BLaER1 treated with 17β-estradiol and CSF1 and Interleukin-3, amounts not matched to agents 10 nM and 100 nM (cell line): ENCODE measurements around the gene LEPR.
"Not testable (repeated sequence)": the region's sequence is repeated elsewhere in the genome, so short reads cannot be mapped to it uniquely, and the experiment has no call there.

ENCODE experiments used
- H3K27ac ChIP-seq, 11 experiments: shearing (Covaris generic); formaldehyde crosslinking; 2 replicates each; pipeline ENCODE4 v1.8.1; 2022
- H3K27me3 ChIP-seq, 11 experiments: shearing (Covaris generic); formaldehyde crosslinking; 2 replicates each; pipeline ENCODE4 v1.8.1; 2022
- H3K36me3 ChIP-seq, 11 experiments: shearing (Covaris generic); formaldehyde crosslinking; 2 replicates each; pipeline ENCODE4 v1.8.1; 2022
- H3K4me1 ChIP-seq, 10 experiments: shearing (Covaris generic); formaldehyde crosslinking; 2 replicates each; pipeline ENCODE4 v1.8.1; 2022
- H3K4me2 ChIP-seq, 11 experiments: shearing (Covaris generic); formaldehyde crosslinking; 2 replicates each; pipeline ENCODE4 v1.8.1; 2022
- H3K4me3 ChIP-seq, 10 experiments: shearing (Covaris generic); formaldehyde crosslinking; 2 replicates each; pipeline ENCODE4 v1.8.1; 2022
- H3K9ac ChIP-seq, 11 experiments: shearing (Covaris generic); formaldehyde crosslinking; 2 replicates each; pipeline ENCODE4 v1.8.1; 2022
- H3K9me3 ChIP-seq, 11 experiments: shearing (Covaris generic); formaldehyde crosslinking; replicated peaks in 1 of 11; 2 replicates each; pipeline ENCODE4 v1.8.1; 2022
- H4K20me1 ChIP-seq, 11 experiments: shearing (Covaris generic); formaldehyde crosslinking; 2 replicates each; pipeline ENCODE4 v1.8.1; 2022
- Cebpa-rat ChIP-seq, 11 experiments: shearing (Covaris generic); IDR thresholded peaks; 2 replicates each; pipeline ENCODE4 v1.8.1; 2022

The LEPR gene

DNA sequence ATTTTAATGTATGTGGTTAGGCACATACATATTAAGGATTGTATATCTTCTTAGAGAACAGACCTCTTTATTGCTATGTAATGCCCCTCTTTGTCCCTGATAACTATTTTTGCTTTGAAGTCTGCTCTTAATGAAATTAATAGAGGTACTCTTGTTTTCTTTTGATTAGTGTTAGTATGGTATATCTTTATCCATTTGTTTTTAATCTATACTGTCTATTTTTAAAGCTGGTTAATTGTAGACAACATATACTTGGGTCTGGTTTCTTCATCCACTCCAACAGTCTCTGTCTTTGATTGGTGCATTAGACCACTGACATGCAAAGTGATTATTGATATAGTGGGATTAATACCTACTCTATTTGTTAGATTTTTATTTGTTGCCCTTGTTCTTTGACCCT, 36.0 kb downstream of the LEPR start:
- Histone ChIP-seq H3K4me1 (no peaks in the 10 kb centered on the region), H3K9ac (no peak overlapping the region), H3K27me3 (no peaks in the 10 kb centered on the region), H4K20me1 (no peaks in the 10 kb centered on the region), H3K27ac (no peak overlapping the region), H3K36me3 (no peaks in the 10 kb centered on the region), H3K4me3 (no peak overlapping the region), H3K9me3 (peaks cover 0 to 7% (median 5%) of the 10 kb centered on the region in 11 experiments; a peak in 7 of 22 replicates), H3K4me2 (no peak overlapping the region)
- no peak for TF ChIP-seq Cebpa-rat (IDR thresholded peaks at IDR 0.05)

- Histone ChIP-seq H3K4me3 (no peak overlapping the region), H3K27ac (no peak overlapping the region), H3K4me2 (no peak overlapping the region), H3K9ac (no peak overlapping the region), H4K20me1 (no peaks in the 10 kb centered on the region), H3K27me3 (no peaks in the 10 kb centered on the region), H3K4me1 (no peaks in the 10 kb centered on the region), H3K36me3 (no peaks in the 10 kb centered on the region), H3K9me3 (peaks cover 0 to 11% (median 5%) of the 10 kb centered on the region in 11 experiments; a peak in 8 of 22 replicates)
- TF ChIP-seq Cebpa-rat (IDR thresholded peaks at IDR 0.05) = no peak
Observed at GRCh38 chr1:65457868-65458267, 37.4 kb downstream of the LEPR start.

GRCh38 chr1:65458730-65459396, 38.4 kb downstream of the LEPR start:
- no peak overlapping the region for H3K4me3 ChIP-seq
- H3K4me2 ChIP-seq = no peak overlapping the region
- H4K20me1 ChIP-seq = no peaks in the 10 kb centered on the region
- H3K27me3 ChIP-seq = no peaks in the 10 kb centered on the region
- no peak overlapping the region for H3K27ac ChIP-seq
- no peak for TF ChIP-seq Cebpa-rat (IDR thresholded peaks at IDR 0.05)
- H3K9ac ChIP-seq = no peak overlapping the region
- H3K9me3 ChIP-seq = peaks cover 0 to 17% (median 5%) of the 10 kb centered on the region in 11 experiments; a peak in 8 of 22 replicates
- H3K4me1 ChIP-seq = no peaks in the 10 kb centered on the region
- no peaks in the 10 kb centered on the region for H3K36me3 ChIP-seq

DNA sequence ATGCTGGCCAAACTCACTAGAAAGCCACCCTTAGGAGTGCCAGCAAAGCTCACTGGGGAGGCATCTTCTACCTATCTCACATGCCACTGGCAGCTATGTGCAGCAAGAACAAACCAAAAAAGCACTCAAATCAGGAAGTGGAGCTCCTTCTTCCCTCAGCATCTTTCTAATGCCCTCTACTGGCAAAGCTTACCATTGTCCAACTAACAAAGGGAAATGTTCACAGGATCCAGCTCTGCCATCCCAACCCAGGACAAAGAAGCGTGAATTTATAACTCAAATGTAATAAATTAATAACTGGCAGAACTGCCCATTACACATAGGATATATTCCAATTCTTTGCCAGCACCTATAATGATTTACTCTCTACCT, 38.9 kb downstream of the LEPR start:
- Histone ChIP-seq H3K9ac (no peak overlapping the region), H3K4me1 (no peaks in the 10 kb centered on the region), H3K27me3 (no peaks in the 10 kb centered on the region), H3K36me3 (no peaks in the 10 kb centered on the region), H3K4me2 (no peak overlapping the region), H3K9me3 (peaks cover 0 to 17% (median 5%) of the 10 kb centered on the region in 11 experiments; a peak in 8 of 22 replicates), H3K4me3 (no peak overlapping the region), H3K27ac (no peak overlapping the region), H4K20me1 (no peaks in the 10 kb centered on the region)
- TF ChIP-seq Cebpa-rat (IDR thresholded peaks at IDR 0.05) = no peak

- H3K4me2 ChIP-seq, H3K4me1 ChIP-seq: not testable (repeated sequence)
Observed at GRCh38 chr1:65465837-65466236, 45.4 kb downstream of the LEPR start.

GRCh38 chr1:65467536-65467935, 47.1 kb downstream of the LEPR start:
- Histone ChIP-seq H3K9me3 (peaks cover 0 to 15% (median 3%) of the 10 kb centered on the region in 11 experiments; a peak in 6 of 22 replicates), H3K27me3 (no peaks in the 10 kb centered on the region), H3K4me2 (no peak overlapping the region), H3K4me1 (no peaks in the 10 kb centered on the region), H3K4me3 (no peak overlapping the region), H3K27ac (no peak overlapping the region), H3K36me3 (no peaks in the 10 kb centered on the region), H4K20me1 (no peaks in the 10 kb centered on the region), H3K9ac (no peak overlapping the region)
- no peak for TF ChIP-seq Cebpa-rat (IDR thresholded peaks at IDR 0.05)

More at GRCh38 chr1:65465837-65466236, 45.4 kb downstream of the LEPR start:
- not testable (repeated sequence) for H3K27me3 ChIP-seq, H3K4me3 ChIP-seq, H4K20me1 ChIP-seq, H3K27ac ChIP-seq, H3K36me3 ChIP-seq, H3K9ac ChIP-seq
- peaks cover 0 to 15% (median 3%) of the 10 kb centered on the region in 11 experiments; a peak in 7 of 22 replicates for H3K9me3 ChIP-seq

DNA sequence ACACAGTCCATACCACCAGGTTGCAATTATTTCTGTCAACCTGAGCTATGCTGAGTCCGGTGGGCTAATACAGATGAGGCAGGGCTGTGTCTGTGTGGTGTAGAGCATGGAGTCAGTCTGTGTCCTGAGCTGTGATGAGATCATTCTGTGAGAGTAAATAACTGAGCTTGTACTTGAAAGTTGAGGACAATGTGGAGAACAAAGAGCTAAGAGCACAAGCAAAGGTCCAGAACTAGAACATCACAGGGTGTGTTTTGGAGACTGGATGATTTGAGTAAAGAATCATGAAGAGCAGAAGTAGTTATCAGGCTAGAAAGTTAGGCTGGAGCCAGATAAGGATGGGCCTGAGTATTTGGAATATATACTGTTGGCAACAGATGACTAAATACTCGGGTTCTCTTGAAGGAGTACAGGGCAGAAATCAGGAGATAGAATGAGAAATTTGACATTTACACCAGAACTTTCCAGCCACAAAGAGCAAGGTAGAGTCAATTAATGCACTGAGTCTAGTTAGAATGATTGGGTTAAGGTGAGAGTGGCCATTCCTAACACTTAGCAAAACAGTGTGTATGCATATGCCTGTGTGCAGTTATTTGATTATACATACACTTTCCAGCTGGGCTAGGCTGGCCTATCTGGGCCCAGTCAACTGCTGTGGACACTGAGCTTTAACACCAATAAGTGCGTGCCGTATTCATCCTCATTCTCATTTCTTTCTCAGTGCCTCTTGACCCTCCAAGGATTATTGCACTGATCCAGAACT, 48.8 kb downstream of the LEPR start:
- TF ChIP-seq Cebpa-rat (IDR thresholded peaks at IDR 0.05) = no peak
- H3K4me1 ChIP-seq = no peaks in the 10 kb centered on the region
- H3K36me3 ChIP-seq = no peaks in the 10 kb centered on the region

DNA sequence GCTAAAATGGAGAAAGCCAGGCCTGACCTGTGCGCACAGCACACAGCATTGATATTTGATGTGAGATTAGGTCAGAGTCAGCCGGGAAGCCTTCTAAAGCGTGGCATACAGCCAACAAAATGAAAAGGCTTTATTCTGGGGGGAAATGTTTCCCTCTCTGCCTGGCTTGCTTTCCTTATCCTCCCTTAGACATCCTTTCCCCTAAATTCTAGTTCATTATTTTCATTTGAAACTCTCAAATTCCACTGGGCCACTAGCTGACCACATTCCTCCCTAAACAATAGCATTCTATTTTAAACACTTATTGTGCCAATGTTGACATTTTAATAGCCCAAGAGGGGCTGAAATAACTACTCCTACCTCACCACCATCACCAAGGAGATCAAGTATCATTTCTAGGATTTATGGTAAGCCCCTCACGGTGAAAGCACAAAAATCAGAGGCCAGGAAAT, 49.4 kb downstream of the LEPR start:
- H4K20me1 ChIP-seq = no peaks in the 10 kb centered on the region
- H3K27ac ChIP-seq = no peak overlapping the region
- peaks cover 0 to 11% (median 0%) of the 10 kb centered on the region in 11 experiments; a peak in 3 of 22 replicates for H3K9me3 ChIP-seq
- no peak overlapping the region for H3K4me3 ChIP-seq
- no peak for TF ChIP-seq Cebpa-rat (IDR thresholded peaks at IDR 0.05)
- no peak overlapping the region for H3K9ac ChIP-seq
- no peaks in the 10 kb centered on the region for H3K36me3 ChIP-seq
- no peaks in the 10 kb centered on the region for H3K27me3 ChIP-seq
- H3K4me2 ChIP-seq = no peak overlapping the region
- no peaks in the 10 kb centered on the region for H3K4me1 ChIP-seq

More for the DNA sequence above, 48.8 kb downstream of the LEPR start:
- Histone ChIP-seq H3K27me3 (no peaks in the 10 kb centered on the region), H3K4me3 (no peak overlapping the region), H3K4me2 (no peak overlapping the region), H3K9me3 (peaks cover 0 to 11% (median 0%) of the 10 kb centered on the region in 11 experiments; a peak in 3 of 22 replicates), H3K27ac (no peak overlapping the region), H4K20me1 (no peaks in the 10 kb centered on the region), H3K9ac (no peak overlapping the region)
